K562 (cell line): ENCODE results near the gene INPPL1.

ENCODE experiments used
- BMI1 ChIP-seq: fragments of 150-350 bp; IDR thresholded peaks from 2 replicates; pipeline ENCODE4 v1.6.1; 2014; ENCODE audit warnings: low read length
- EZH2 ChIP-seq: IDR thresholded peaks from 2 replicates; pipeline ENCODE4 v1.6.1; 2012; ENCODE audit warnings: low read depth, mild to moderate bottlenecking, inconsistent platforms, low read length, borderline replicate concordance
- JUN ChIP-seq, 2 experiments: sonication (generic) in 1 of 2; formaldehyde crosslinking in 1 of 2; IDR thresholded peaks; 2 replicates each; pipeline versions ENCODE4 v1.6.1 to v1.8.0; 2012 to 2022; ENCODE audit warnings: borderline replicate concordance in 2 of 2, mild to moderate bottlenecking in 2 of 2, improper control_type of control experiment in 1 of 2, low read depth in 1 of 2, low read length in 1 of 2, missing genetic modification reagents in 1 of 2
- KAT2B ChIP-seq: IDR thresholded peaks from one replicate; pipeline ENCODE4 v1.6.1; 2012; ENCODE audit warnings: low read depth, mild to moderate bottlenecking, control low read depth, inconsistent platforms, low read length, moderate library complexity
- NR1H2 ChIP-seq: sonication (generic); formaldehyde crosslinking; IDR thresholded peaks from 2 replicates; pipeline ENCODE4 v1.4.0; 2020; ENCODE audit warnings: mild to moderate bottlenecking, missing genetic modification reagents
- PCBP2 ChIP-seq: fragments of 200-400 bp; formaldehyde crosslinking; IDR thresholded peaks from 2 replicates; pipeline ENCODE4 v1.6.1; 2018; ENCODE audit warnings: low read length, low read depth, mild to moderate bottlenecking, moderate library complexity; ENCODE audit not compliant: poor library complexity, severe bottlenecking
- POLR2A ChIP-seq: fragments of 450-650 bp; conservative IDR thresholded peaks from 2 replicates; pipeline ENCODE4 v1.6.1; 2016
- RNF2 ChIP-seq: sonication (generic); IDR thresholded peaks from 2 replicates; pipeline ENCODE4 v1.6.1; 2016
- TEAD2 ChIP-seq: fragments of 450-650 bp; IDR thresholded peaks from 2 replicates; pipeline ENCODE4 v1.6.1; 2016; ENCODE audit warnings: missing genetic modification characterization, control low read depth, missing compliant biosample characterization
- ZFP36 ChIP-seq: fragments of 150-350 bp; IDR thresholded peaks from 2 replicates; pipeline ENCODE4 v1.6.1; 2018; ENCODE audit warnings: low read length, low read depth; ENCODE audit not compliant: partially characterized antibody
- ZNF699 ChIP-seq: fragments of 250-450 bp; sonication (Bioruptor Pico); IDR thresholded peaks from 2 replicates; pipeline ENCODE4 v1.8.0; 2021; ENCODE audit warnings: mild to moderate bottlenecking, moderate library complexity; ENCODE audit not compliant: insufficient replicate concordance
- TF ChIP-seq, protein P1 (sequence below), 3 experiments: IDR thresholded peaks in 2 of 3; conservative IDR thresholded peaks in 1 of 3; 2 replicates each; pipeline ENCODE4 v1.5.1; 2011 to 2012; ENCODE audit warnings: low read length in 3 of 3, mild to moderate bottlenecking in 3 of 3, control low read depth in 2 of 3, improper control_type of control experiment in 1 of 3, inconsistent platforms in 1 of 3, low read depth in 1 of 3, mixed read lengths in 1 of 3, moderate library complexity in 1 of 3; ENCODE audit not compliant: insufficient read depth in 2 of 3

DNA sequence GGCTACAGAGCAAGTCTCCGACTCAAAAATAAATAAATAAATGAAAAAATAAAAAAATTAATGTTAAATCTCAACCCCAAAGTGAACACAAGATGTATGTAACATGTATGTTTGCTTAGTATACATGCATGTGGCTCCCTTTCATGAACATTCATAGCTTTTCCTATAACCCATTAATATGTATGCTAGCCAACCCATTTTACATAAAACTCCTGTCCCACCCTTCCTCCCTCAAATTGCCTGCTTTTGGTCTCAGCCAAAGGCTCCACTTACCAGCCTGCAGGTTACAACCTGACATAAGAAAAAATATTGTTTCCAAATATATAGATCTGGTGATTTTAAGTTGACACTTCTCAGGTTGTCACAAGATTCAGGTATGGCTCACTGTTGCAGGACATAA lies 36.3 kb upstream of the INPPL1 start:
- TF ChIP-seq TEAD2 (tag) = no peak
- TF ChIP-seq JUN (IDR thresholded peaks at IDR 0.05; ENCODE audit: borderline replicate concordance, low read depth, low read length) = no peak
- no peak for TF ChIP-seq JUN (CRISPR knock-in tag; IDR thresholded peaks at IDR 0.05; ENCODE audit: borderline replicate concordance)
- TF ChIP-seq, protein P1, sequence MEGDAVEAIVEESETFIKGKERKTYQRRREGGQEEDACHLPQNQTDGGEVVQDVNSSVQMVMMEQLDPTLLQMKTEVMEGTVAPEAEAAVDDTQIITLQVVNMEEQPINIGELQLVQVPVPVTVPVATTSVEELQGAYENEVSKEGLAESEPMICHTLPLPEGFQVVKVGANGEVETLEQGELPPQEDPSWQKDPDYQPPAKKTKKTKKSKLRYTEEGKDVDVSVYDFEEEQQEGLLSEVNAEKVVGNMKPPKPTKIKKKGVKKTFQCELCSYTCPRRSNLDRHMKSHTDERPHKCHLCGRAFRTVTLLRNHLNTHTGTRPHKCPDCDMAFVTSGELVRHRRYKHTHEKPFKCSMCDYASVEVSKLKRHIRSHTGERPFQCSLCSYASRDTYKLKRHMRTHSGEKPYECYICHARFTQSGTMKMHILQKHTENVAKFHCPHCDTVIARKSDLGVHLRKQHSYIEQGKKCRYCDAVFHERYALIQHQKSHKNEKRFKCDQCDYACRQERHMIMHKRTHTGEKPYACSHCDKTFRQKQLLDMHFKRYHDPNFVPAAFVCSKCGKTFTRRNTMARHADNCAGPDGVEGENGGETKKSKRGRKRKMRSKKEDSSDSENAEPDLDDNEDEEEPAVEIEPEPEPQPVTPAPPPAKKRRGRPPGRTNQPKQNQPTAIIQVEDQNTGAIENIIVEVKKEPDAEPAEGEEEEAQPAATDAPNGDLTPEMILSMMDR (IDR thresholded peaks at IDR 0.05 in 2 of 3, conservative IDR thresholded peaks at IDR 0.05 in 1 of 3; ENCODE audit: insufficient read depth in 2 of 3, low read depth in 1 of 3, low read length in 3 of 3) = no peak
- no peak for TF ChIP-seq KAT2B
- TF ChIP-seq NR1H2 = no peak
- TF ChIP-seq EZH2 = no peak
- no peak for TF ChIP-seq ZNF699 (CRISPR knock-in tag)
- no peak for TF ChIP-seq POLR2A
- no peak for TF ChIP-seq RNF2
- TF ChIP-seq BMI1 = no peak
- no peak for TF ChIP-seq PCBP2
- TF ChIP-seq ZFP36 = no peak
